Measurements from ENCODE around the gene ARHGAP1.
"Not testable (repeated sequence)": the region's sequence is repeated elsewhere in the genome, so short reads cannot be mapped to it uniquely, and the experiment has no call there.

The ARHGAP1 gene

GRCh38 chr11:46673713-46674462 lies 26.5 kb downstream of the ARHGAP1 start:
- DNase-seq (ENCODE audit: low read depth in 2 of 2) = no peak

GRCh38 chr11:46672381-46672839 lies 28.0 kb downstream of the ARHGAP1 start:
- no peak for DNase-seq (ENCODE audit: low read depth in 2 of 2)

GRCh38 chr11:46671958-46672315 lies 28.5 kb downstream of the ARHGAP1 start:
- no peak for DNase-seq (ENCODE audit: low read depth in 2 of 2)

- not testable (repeated sequence) for DNase-seq (ENCODE audit: low read depth in 2 of 2)
These were observed 29.9 kb downstream of the ARHGAP1 start for GRCh38 chr11:46670521-46670920.

GRCh38 chr11:46669711-46670139 lies 30.7 kb downstream of the ARHGAP1 start:
- no peak for DNase-seq (ENCODE audit: low read depth in 2 of 2)

GRCh38 chr11:46668480-46669085 lies 31.8 kb downstream of the ARHGAP1 start:
- DNase-seq (ENCODE audit: low read depth in 2 of 2) = no peak

- no peak for DNase-seq (ENCODE audit: low read depth in 2 of 2)
These were observed 33.4 kb downstream of the ARHGAP1 start for GRCh38 chr11:46667043-46667481.

- DNase-seq (ENCODE audit: low read depth in 2 of 2) = no peak
These were observed 33.9 kb downstream of the ARHGAP1 start for GRCh38 chr11:46666516-46666915.

- DNase-seq (ENCODE audit: low read depth in 2 of 2) = no peak
These were observed 35.1 kb downstream of the ARHGAP1 start for GRCh38 chr11:46665356-46665755.

GRCh38 chr11:46664612-46665011 lies 35.8 kb downstream of the ARHGAP1 start:
- no peak for DNase-seq (ENCODE audit: low read depth in 2 of 2)

- no peak for DNase-seq (ENCODE audit: low read depth in 2 of 2)
These were observed 37.0 kb downstream of the ARHGAP1 start for GRCh38 chr11:46663277-46663940.

GRCh38 chr11:46662366-46662765 lies 38.1 kb downstream of the ARHGAP1 start:
- DNase-seq (ENCODE audit: low read depth in 2 of 2) = no peak

GRCh38 chr11:46661836-46662235 lies 38.6 kb downstream of the ARHGAP1 start:
- DNase-seq (ENCODE audit: low read depth in 2 of 2) = no peak

- no peak for DNase-seq (ENCODE audit: low read depth in 2 of 2)
These were observed 40.5 kb downstream of the ARHGAP1 start for GRCh38 chr11:46659908-46660307.

GRCh38 chr11:46658259-46658658 lies 42.2 kb downstream of the ARHGAP1 start:
- no peak for DNase-seq (ENCODE audit: low read depth in 2 of 2)

GRCh38 chr11:46657186-46657585 lies 43.2 kb downstream of the ARHGAP1 start:
- DNase-seq (ENCODE audit: low read depth in 2 of 2) = no peak

GRCh38 chr11:46655631-46656030 lies 44.8 kb downstream of the ARHGAP1 start:
- no peak for DNase-seq (ENCODE audit: low read depth in 2 of 2)

- DNase-seq (ENCODE audit: low read depth in 2 of 2) = no peak
These were observed 51.2 kb downstream of the ARHGAP1 start for GRCh38 chr11:46649180-46649738.

- no peak for DNase-seq (ENCODE audit: low read depth in 2 of 2)
These were observed 56.4 kb downstream of the ARHGAP1 start for GRCh38 chr11:46643986-46644385.

GRCh38 chr11:46643531-46643930 lies 56.9 kb downstream of the ARHGAP1 start:
- no peak for DNase-seq (ENCODE audit: low read depth in 2 of 2)

- no peak for DNase-seq (ENCODE audit: low read depth in 2 of 2)
These were observed 57.6 kb downstream of the ARHGAP1 start for GRCh38 chr11:46642627-46643335.

- DNase-seq (ENCODE audit: low read depth in 2 of 2) = no peak
These were observed 58.8 kb downstream of the ARHGAP1 start for GRCh38 chr11:46641639-46642038.
